ENCODE results near the gene TGFB1I1. TPM values are rescaled to one million over a fixed set of nuclear protein-coding genes. Genes with fewer than 3 reads are reported as not detected.

TGFB1I1 gene
- total RNA-seq, 1 experiment from 2014 or later, result 8.7 TPM

- intact Hi-C loops (cut with micrococcal nuclease), result no loop called here
- H3K36me3 ChIP-seq (ENCODE audit: control insufficient read depth in 1 of 2, insufficient read depth in 2 of 2, low read length in 2 of 2), result no peaks in the 10 kb centered on the region
- BruUV-seq (replicated peaks), result no TSS peak
- RAD21 ChIA-PET (ENCODE audit: low non-redundant PET in 1 of 2, low total read pairs in 2 of 2, uncharacterized antibody in 2 of 2, unreplicated experiment in 2 of 2), result no interaction called here
- H3K4me3 ChIP-seq (replicated peaks in 1 of 2; ENCODE audit: low read depth in 1 of 2, low read length in 2 of 2), result no peak overlapping the region
- peaks cover 7 to 20% of the 10 kb centered on the region in 2 experiments; a peak in 3 of 4 replicates for H3K4me1 ChIP-seq (ENCODE audit: control insufficient read depth in 1 of 2, insufficient read depth in 2 of 2, low read length in 2 of 2)
- H3K4me2 ChIP-seq (ENCODE audit: low read length), result no peak overlapping the region
- H2AFZ ChIP-seq (ENCODE audit: low read depth, low read length, poor library complexity, severe bottlenecking), result no peak overlapping the region
- DNase-seq (ENCODE audit: low read depth, low spot score) (no peak), ATAC-seq (no peak)
- no peak overlapping the region for H3K9ac ChIP-seq (ENCODE audit: low read length)
- H3K27me3 ChIP-seq (ENCODE audit: insufficient read depth, low read length), result no peaks in the 10 kb centered on the region
- H3K27ac ChIP-seq (ENCODE audit: low read depth, low read length), result no peak overlapping the region
- CTCF ChIA-PET, result interaction anchor here (1.4 kb wide), 1 partner anchor 13 kb away, joined by 3 read pairs; no protein-coding TSS in a partner anchor
- no peaks in the 10 kb centered on the region for H4K20me1 ChIP-seq (ENCODE audit: insufficient read depth)
- no peak for TF ChIP-seq CTCF (IDR thresholded peaks at IDR 0.05 in 2 of 3, conservative IDR thresholded peaks at IDR 0.05 in 1 of 3; ENCODE audit: borderline replicate concordance in 1 of 3, insufficient read depth in 1 of 3, low read depth in 2 of 3, low read length in 2 of 3)
- no peak for TF ChIP-seq POLR2A (IDR thresholded peaks at IDR 0.05; ENCODE audit: borderline replicate concordance, extremely low read depth, insufficient read depth, insufficient read length)
- TF ChIP-seq FOSL1 (IDR thresholded peaks at IDR 0.05; ENCODE audit: low read depth), result no peak
- no peak for TF ChIP-seq JUND (IDR thresholded peaks at IDR 0.05)
- no peak for TF ChIP-seq SRF (IDR thresholded peaks at IDR 0.05; ENCODE audit: low read depth)
- TF ChIP-seq EGR1 (IDR thresholded peaks at IDR 0.05; ENCODE audit: low read depth), result no peak
- TF ChIP-seq POLR2AphosphoS5 (IDR thresholded peaks at IDR 0.05; ENCODE audit: low read depth, low read length), result no peak
- no peaks in the 10 kb centered on the region for H3K79me2 ChIP-seq (ENCODE audit: insufficient read depth, low read length)
- H3K9me3 ChIP-seq (ENCODE audit: control insufficient read depth in 1 of 2, insufficient read depth in 1 of 2, low read depth in 1 of 2, low read length in 2 of 2), result no peaks in the 10 kb centered on the region
- POLR2A ChIA-PET, result no interaction called here
- H3K9me2 ChIP-seq (ENCODE audit: insufficient read depth), result no peaks in the 10 kb centered on the region
Measured at GRCh38 chr16:31486045-31486444, 14.1 kb downstream of the TGFB1I1 start.

GRCh38 chr16:31487071-31487719 lies 15.2 kb downstream of the TGFB1I1 start:
- H4K20me1 ChIP-seq (ENCODE audit: insufficient read depth), result no peaks in the 10 kb centered on the region
- H3K4me1 ChIP-seq (ENCODE audit: control insufficient read depth in 1 of 2, insufficient read depth in 2 of 2, low read length in 2 of 2), result peaks cover 7 to 20% of the 10 kb centered on the region in 2 experiments; a peak in 3 of 4 replicates
- RAD21 ChIA-PET (ENCODE audit: low non-redundant PET in 1 of 2, low total read pairs in 2 of 2, uncharacterized antibody in 2 of 2, unreplicated experiment in 2 of 2), result no interaction called here
- H3K36me3 ChIP-seq (ENCODE audit: control insufficient read depth in 1 of 2, insufficient read depth in 2 of 2, low read length in 2 of 2), result no peaks in the 10 kb centered on the region; a peak in 1 of 4 replicates
- POLR2A ChIA-PET, result no interaction called here
- no peaks in the 10 kb centered on the region for H3K27me3 ChIP-seq (ENCODE audit: insufficient read depth, low read length)
- DNase-seq (ENCODE audit: low read depth, low spot score), result no peak
- H3K9me3 ChIP-seq (ENCODE audit: control insufficient read depth in 1 of 2, insufficient read depth in 1 of 2, low read depth in 1 of 2, low read length in 2 of 2), result no peaks in the 10 kb centered on the region
- peak overlapping the region; percentile 28; the same call in 1 of the 2 replicates for H3K27ac ChIP-seq (ENCODE audit: low read depth, low read length)
- H2AFZ ChIP-seq (ENCODE audit: low read depth, low read length, poor library complexity, severe bottlenecking), result no peak overlapping the region
- TF ChIP-seq CEBPB (IDR thresholded peaks at IDR 0.05; ENCODE audit: low read depth) (no peak), TCF7L2 (IDR thresholded peaks at IDR 0.05; ENCODE audit: borderline replicate concordance, extremely low read depth, insufficient read depth, insufficient read length) (no peak), EZH2 (IDR thresholded peaks at IDR 0.05) (no peak), YY1 (IDR thresholded peaks at IDR 0.05; ENCODE audit: extremely low read depth, insufficient replicate concordance, low read depth, low read length) (no peak), MAX (IDR thresholded peaks at IDR 0.05) (no peak), EZH2phosphoT487 (IDR thresholded peaks at IDR 0.05; ENCODE audit: borderline replicate concordance) (no peak), POLR2A (IDR thresholded peaks at IDR 0.05; ENCODE audit: borderline replicate concordance, extremely low read depth, insufficient read depth, insufficient read length) (no peak)
- H3K4me3 ChIP-seq (replicated peaks in 1 of 2; ENCODE audit: low read depth in 1 of 2, low read length in 2 of 2), result peak overlapping the region; percentile 54 to 59
- peak; percentile 13 for ATAC-seq
- H3K9ac ChIP-seq (ENCODE audit: low read length), result peak overlapping the region; percentile 54
- CTCF ChIA-PET, result interaction anchor here (1.4 kb wide), 1 partner anchor 14 kb away, joined by 3 read pairs; no protein-coding TSS in a partner anchor
- H3K9me2 ChIP-seq (ENCODE audit: insufficient read depth), result no peaks in the 10 kb centered on the region
- peak overlapping the region; percentile 97 for H3K4me2 ChIP-seq (ENCODE audit: low read length)
- no peaks in the 10 kb centered on the region for H3K79me2 ChIP-seq (ENCODE audit: insufficient read depth, low read length)
- BruUV-seq (replicated peaks), result no TSS peak
- intact Hi-C loops (cut with micrococcal nuclease), result no loop called here

All from HCT116 (cell line).